ENCODE measurements around the gene ETS2.

The ETS2 gene

GRCh38 chr21:38800046-38800758, 5.5 kb upstream of the ETS2 start:
- in situ Hi-C loops (cut with MboI; ENCODE audit: low sequenced_read_pairs) = no loop called here

- in situ Hi-C loops (cut with MboI; ENCODE audit: low sequenced_read_pairs) = no loop called here
Observed at GRCh38 chr21:38800924-38801744, 4.6 kb upstream of the ETS2 start.

GRCh38 chr21:38802050-38803026, 3.4 kb upstream of the ETS2 start:
- in situ Hi-C loops (cut with MboI; ENCODE audit: low sequenced_read_pairs) = no loop called here

- in situ Hi-C loops (cut with MboI; ENCODE audit: low sequenced_read_pairs) = no loop called here
Observed at GRCh38 chr21:38803075-38803660, 2.6 kb upstream of the ETS2 start.

GRCh38 chr21:38804030-38804788, 1.5 kb upstream of the ETS2 start:
- in situ Hi-C loops (cut with MboI; ENCODE audit: low sequenced_read_pairs) = no loop called here

GRCh38 chr21:38804789-38805327, 871 bp upstream of the ETS2 start:
- in situ Hi-C loops (cut with MboI; ENCODE audit: low sequenced_read_pairs) = no loop called here

GRCh38 chr21:38806153-38806941, 618 bp downstream of the ETS2 start:
- in situ Hi-C loops (cut with MboI; ENCODE audit: low sequenced_read_pairs) = no loop called here

- in situ Hi-C loops (cut with MboI; ENCODE audit: low sequenced_read_pairs) = no loop called here
Observed at GRCh38 chr21:38806942-38807284, 1.2 kb downstream of the ETS2 start.

- in situ Hi-C loops (cut with MboI; ENCODE audit: low sequenced_read_pairs) = no loop called here
Observed at GRCh38 chr21:38807441-38807871, 1.7 kb downstream of the ETS2 start.

GRCh38 chr21:38807986-38808385, 2.3 kb downstream of the ETS2 start:
- in situ Hi-C loops (cut with MboI; ENCODE audit: low sequenced_read_pairs) = no loop called here

GRCh38 chr21:38809198-38809878, 3.6 kb downstream of the ETS2 start:
- in situ Hi-C loops (cut with MboI; ENCODE audit: low sequenced_read_pairs) = no loop called here

- in situ Hi-C loops (cut with MboI; ENCODE audit: low sequenced_read_pairs) = no loop called here
Observed at GRCh38 chr21:38810034-38810825, 4.5 kb downstream of the ETS2 start.

- in situ Hi-C loops (cut with MboI; ENCODE audit: low sequenced_read_pairs) = no loop called here
Observed at GRCh38 chr21:38810826-38811164, 5.1 kb downstream of the ETS2 start.

- in situ Hi-C loops (cut with MboI; ENCODE audit: low sequenced_read_pairs) = no loop called here
Observed at GRCh38 chr21:38811257-38811656, 5.5 kb downstream of the ETS2 start.

GRCh38 chr21:38813143-38813542, 7.4 kb downstream of the ETS2 start:
- in situ Hi-C loops (cut with MboI; ENCODE audit: low sequenced_read_pairs) = no loop called here

- in situ Hi-C loops (cut with MboI; ENCODE audit: low sequenced_read_pairs) = no loop called here
Observed at GRCh38 chr21:38813547-38813946, 7.8 kb downstream of the ETS2 start.

- in situ Hi-C loops (cut with MboI; ENCODE audit: low sequenced_read_pairs) = no loop called here
Observed at GRCh38 chr21:38814126-38815059, 8.7 kb downstream of the ETS2 start.

Measured in HL-60/S4 treated with phorbol 12-myristate 13-acetate at 8.2 ng/mL for 4 days and 3 days (cell line).